GM18870 (cell line): ENCODE results near the gene MLN.

Experiments used
- ATAC-seq: cut with Tn5 transposase; IDR thresholded peaks from one replicate; pipeline ENCODE4 v1.9.1; 2021; ENCODE audit warnings: moderate library complexity; ENCODE audit not compliant: unreplicated experiment

The MLN gene

GRCh38 chr6:33756211-33756954 lies 47.4 kb downstream of the MLN start:
- ATAC-seq = no peak

DNA sequence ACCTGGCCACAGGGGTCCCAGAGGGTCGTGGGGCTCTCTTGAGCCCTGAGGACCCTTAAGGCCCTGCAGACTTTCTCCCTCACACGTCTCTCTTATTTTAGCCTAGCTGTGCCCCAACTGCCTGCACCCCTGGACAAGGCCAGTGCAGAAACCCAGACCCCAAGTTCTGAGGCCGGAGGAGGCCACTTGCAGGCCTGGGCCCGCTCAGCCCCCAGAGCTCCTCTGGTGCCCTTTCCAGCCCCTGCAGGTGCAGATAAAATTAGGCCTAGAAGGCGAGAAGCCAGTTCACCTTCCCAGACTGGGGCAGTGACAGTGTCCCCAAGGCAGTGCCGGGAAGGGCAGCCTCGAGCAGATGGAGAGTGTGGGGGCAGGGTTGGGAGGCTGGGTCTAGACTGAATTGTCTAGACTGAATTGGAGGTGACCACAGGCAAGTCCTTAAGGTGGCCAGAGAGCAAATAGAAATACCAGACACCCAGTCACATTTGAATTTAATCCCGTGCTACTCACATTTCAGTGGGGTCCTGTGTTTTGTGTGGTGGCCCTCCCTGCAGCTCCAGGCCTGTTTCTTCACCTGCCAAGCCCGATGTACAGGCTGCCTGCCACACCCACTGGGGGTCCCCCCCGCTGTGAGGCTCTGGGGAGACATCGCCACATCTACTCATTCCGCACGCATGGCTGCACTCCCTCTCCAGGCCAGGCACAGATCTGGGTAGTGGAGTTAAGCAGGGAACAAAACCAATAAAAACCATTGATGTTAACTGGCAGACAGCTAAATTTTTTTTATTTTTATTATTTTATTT lies 48.5 kb downstream of the MLN start:
- ATAC-seq = no peak

DNA sequence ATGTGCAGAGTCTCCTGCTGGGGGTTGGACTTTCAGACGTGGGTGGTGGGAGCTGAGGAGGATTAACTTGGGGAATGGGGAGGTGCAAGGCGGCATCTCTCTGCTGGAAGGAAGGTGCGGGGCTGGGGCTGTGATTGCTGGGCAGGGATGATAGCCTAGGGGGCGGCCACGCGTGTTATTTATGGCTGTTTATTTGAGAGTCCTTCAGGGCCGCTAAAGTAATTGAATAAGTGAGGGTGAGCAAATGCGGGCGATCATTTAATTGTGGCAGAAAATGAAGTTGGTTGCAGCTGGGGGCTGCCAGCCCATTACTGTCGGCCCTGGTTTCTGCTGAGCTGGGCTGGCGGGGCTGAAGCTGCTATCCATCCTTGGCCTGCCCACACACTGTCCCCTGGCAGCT lies 49.6 kb downstream of the MLN start:
- ATAC-seq = no peak

GRCh38 chr6:33752646-33753015 lies 51.2 kb downstream of the MLN start:
- no peak for ATAC-seq

DNA sequence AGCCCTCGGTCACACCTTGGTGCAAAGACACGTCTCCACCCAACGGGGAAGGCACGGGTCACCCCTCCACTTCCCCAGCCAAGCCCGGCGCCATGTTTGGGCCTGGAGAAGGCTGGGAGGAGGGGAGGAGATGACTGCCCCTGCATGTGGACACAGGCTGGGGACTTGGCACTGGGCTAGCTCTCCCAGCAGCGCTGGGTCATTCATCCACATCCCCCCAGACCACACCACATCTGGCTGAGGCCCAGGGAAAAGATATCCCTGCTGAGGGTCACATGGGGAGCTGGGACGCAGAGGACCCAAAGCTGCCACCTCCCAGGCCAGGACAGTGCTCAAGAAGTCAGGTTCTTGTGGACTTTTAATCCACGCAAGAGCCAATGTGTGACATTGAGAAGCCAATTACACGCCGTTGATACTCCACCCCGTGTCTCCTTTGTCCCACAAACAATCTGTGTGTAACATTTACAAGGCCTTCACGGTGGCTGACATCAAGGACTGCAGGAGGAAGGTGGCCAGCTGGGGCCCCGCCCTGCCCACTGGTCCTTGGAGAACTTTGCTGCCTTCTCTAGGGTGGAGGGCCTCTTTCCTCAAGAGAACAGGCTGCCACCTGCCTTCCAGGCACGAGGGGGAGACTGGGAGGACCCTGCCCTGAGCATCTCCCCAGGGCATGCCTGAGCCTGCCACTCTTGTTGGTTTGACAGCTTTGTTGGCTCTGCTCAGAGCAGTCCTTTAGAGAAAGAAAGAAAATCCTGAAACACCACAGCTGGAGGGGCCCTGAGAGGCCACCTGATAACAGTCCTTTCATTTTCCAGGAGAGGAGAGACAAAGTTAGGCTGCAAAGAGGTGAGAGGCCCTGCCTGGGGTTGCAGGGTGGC lies 51.8 kb downstream of the MLN start:
- no peak for ATAC-seq

DNA sequence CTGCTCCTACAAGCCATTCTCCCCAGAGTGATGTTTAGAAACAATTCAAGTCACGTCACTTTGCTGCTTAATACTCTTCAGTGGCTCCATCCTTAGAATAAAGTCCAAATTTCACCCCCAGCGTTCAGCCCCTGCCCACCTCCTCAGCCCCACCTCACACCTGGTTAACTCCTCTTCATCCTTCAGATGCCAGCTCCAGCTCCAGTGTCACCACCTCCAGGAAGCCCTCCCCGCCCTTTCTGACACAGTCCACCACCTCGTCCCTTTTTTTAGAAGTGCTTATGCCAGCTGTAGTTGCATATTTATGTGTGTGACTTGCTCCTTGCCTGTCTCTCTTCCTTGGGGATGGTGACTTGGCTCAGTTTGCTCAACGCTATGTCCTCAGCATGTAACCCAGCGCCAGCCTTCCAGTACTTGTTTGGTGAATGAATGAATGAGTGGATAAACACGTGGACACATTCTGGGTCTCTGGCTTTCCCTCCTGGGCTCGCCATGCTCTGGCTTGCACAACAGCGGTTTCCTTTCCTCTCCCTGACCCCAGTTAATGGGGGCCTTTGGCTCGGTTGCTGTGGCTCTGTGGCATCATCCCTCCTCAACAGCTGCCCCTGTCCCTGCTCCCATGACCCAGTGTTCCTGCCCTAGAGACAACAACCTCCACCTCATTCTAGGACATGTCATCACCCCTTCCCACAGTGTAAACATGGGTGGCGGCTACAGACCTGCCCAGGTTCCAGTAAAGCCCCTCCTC lies 53.4 kb downstream of the MLN start:
- no peak for ATAC-seq

- no peak for ATAC-seq
Observed at GRCh38 chr6:33749401-33749800, 54.4 kb downstream of the MLN start.

DNA sequence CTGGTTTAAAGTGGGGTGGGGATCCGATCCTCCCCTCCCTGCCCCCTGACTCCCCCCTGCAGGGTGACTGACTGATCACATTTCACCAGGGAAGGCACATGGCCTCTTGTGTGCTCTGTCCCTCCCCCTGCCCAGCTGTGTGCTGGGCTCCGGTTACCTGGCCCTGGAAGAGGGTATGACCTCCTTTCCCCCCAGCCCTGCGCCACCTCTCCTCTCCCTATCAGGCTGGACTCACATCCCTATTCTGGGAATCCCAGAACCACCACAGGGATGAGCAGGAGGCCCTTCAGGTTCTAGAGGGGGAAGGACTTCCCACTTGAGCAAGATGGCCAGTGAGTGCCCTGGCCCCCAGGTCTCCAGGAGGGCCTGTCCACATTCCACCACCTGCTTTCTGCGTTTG lies 55.0 kb downstream of the MLN start:
- no peak for ATAC-seq

- ATAC-seq = no peak
Observed at GRCh38 chr6:33747823-33748222, 56.0 kb downstream of the MLN start.

DNA sequence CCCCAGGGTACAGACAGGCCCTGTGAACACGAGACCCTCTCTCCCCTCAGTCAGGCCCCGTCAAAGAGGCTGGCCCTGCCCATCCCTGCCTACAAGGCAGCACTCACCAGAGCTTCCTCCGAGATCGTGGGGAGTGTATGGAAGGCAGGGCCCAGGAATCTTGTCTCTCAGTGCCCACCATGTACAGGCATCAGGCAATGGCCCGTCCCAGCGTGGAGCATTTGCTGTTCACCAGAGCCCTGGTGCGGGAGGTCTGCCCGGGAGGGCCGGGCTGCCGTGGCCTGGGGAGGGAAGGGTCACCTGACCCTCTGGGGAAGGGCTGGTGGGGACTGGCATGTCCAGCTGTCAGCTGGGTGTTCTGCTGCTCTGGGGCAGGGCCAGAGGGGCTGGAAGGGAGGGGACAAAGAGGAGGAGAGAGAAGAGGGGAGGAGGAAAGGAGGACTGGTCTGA lies 57.1 kb downstream of the MLN start, which contains the start of gene IP6K3:
Gene IP6K3 (minus strand): TSS at position 255 of the 450 bp plus-strand sequence. CDS start 11,429 bp downstream, outside the sequence.
- no peak for ATAC-seq

- no peak for ATAC-seq
Observed at GRCh38 chr6:33746036-33746600, 57.7 kb downstream of the MLN start.

DNA sequence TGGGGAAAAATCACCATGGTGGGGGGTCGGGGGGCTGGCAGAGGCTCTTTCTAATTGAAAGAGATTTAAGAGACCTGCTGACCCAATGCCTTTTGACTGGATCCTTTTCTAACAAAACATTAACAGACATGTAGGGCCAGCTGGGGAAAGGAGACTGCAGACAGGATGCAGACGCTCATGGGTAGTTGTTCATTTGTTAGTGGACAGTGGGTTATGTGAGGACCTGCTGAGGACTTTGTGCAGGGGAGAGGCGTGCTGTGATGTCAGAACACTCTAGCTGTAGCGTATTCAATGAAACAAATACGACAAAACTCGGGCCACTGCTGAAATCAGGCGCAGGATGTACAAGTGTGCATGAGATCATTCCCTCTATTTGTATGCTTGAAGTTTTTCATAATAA lies 58.3 kb downstream of the MLN start:
- no peak for ATAC-seq

DNA sequence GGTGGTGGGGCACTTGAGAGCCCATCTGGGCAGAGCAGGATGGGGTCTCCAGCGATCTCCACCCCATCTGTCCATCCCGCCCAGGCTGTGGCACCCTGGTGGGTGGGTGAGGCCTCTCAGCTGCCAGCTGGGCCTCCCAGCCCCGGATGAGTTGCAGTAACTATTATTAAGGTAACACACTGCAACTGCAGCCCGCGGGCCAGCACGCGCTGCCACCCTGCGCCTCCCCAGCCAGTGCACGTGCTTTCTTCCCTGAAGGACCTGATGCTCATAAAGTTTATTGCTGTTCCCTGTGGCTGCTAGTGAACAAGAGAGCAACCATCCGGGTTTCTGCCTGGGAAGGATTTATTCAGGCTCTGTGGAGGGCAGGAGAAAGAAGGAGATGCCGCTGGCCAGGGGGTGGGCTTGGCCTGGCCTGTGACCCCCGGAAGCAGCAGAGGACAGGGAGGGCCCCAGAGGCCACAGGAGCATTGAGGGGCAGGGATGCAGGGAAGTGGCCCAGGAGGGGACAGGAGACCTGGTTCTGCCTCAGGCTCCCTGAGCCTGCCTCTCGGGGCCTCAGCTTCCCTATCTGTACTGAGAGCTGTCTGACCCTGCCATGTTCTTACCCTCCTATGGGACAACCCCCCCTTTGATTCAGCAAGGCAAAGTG lies 58.8 kb downstream of the MLN start:
- ATAC-seq = no peak
